OCI-LY1 (cell line): ENCODE data around the gene PKD1.

Experiments used
- EZH2 ChIP-seq: fragments of 200-600 bp; sonication (generic), shearing (Covaris generic); IDR thresholded peaks from 2 replicates; pipeline ENCODE4 v1.8.0; 2017; ENCODE audit warnings: borderline replicate concordance, mixed run types, mild to moderate bottlenecking, antibody characterized with exemption, low read length, moderate library complexity, mixed read lengths
- TF ChIP-seq, protein P1 (sequence below): fragments of 200-600 bp; sonication (generic), shearing (Covaris generic); IDR thresholded peaks from 2 replicates; pipeline ENCODE4 v1.5.1; 2017; ENCODE audit warnings: mild to moderate bottlenecking, antibody characterized with exemption, low read length, moderate library complexity, mixed read lengths

- TF ChIP-seq, protein P1, sequence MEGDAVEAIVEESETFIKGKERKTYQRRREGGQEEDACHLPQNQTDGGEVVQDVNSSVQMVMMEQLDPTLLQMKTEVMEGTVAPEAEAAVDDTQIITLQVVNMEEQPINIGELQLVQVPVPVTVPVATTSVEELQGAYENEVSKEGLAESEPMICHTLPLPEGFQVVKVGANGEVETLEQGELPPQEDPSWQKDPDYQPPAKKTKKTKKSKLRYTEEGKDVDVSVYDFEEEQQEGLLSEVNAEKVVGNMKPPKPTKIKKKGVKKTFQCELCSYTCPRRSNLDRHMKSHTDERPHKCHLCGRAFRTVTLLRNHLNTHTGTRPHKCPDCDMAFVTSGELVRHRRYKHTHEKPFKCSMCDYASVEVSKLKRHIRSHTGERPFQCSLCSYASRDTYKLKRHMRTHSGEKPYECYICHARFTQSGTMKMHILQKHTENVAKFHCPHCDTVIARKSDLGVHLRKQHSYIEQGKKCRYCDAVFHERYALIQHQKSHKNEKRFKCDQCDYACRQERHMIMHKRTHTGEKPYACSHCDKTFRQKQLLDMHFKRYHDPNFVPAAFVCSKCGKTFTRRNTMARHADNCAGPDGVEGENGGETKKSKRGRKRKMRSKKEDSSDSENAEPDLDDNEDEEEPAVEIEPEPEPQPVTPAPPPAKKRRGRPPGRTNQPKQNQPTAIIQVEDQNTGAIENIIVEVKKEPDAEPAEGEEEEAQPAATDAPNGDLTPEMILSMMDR = no peak
- no peak for TF ChIP-seq EZH2
Measured at GRCh38 chr16:2177561-2177960, 41.9 kb upstream of the PKD1 start.
